HG03196 (cell line): Measurements from ENCODE around the gene IL1F10.

Experiments used
- ATAC-seq: cut with Tn5 transposase; IDR thresholded peaks from one replicate; pipeline ENCODE4 v1.9.1; 2021; ENCODE audit not compliant: unreplicated experiment

Gene IL1F10, protein sequence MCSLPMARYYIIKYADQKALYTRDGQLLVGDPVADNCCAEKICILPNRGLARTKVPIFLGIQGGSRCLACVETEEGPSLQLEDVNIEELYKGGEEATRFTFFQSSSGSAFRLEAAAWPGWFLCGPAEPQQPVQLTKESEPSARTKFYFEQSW

DNA sequence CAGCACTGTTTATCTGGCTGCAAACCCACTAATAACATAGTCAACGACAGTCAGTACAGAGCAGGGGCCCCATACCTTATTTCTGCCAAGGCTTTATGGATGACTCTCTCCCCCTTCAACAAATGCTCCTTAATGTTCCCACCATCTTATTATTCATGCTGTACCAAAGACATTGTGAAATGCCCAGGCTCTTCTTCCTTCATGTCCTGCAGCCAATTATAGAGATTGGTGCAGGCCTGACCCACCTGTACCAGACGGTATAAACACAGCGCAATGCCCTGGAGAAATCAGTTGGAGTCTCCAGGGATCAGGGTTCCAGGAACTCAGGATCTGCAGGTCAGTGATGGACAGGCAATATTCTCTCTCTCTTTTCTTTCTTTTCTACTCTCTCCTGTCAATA lies at the start of gene IL1F10:
Gene IL1F10, plus strand, starts transcription at position 290 of the 400 bp plus-strand sequence. CDS start 4,769 bp downstream, outside the sequence.
- ATAC-seq = no peak

DNA sequence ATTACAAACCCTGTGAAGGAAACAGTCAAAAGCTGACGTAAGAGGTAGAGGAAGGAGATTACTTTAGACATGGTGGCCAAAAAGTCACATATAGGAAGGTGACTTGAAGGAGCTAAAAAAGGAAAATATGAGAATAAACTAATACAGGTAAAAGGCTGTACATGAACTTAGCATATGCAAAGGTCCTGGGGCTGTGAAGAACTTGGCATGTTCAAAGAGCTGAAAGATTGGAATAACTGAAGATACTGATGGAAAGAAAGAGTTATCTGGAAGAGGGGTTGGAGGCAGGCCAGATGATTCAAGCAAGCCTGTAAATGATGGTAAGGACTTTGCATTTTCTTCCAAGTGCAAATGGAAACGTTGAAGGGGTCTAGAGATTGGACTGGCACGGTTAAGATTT lies 49.3 kb upstream of the IL1F10 start:
- no peak for ATAC-seq

GRCh38 chr2:113021312-113021711 lies 46.5 kb upstream of the IL1F10 start:
- no peak for ATAC-seq

- no peak for ATAC-seq
Observed at GRCh38 chr2:113024764-113025163, 43.0 kb upstream of the IL1F10 start.

DNA sequence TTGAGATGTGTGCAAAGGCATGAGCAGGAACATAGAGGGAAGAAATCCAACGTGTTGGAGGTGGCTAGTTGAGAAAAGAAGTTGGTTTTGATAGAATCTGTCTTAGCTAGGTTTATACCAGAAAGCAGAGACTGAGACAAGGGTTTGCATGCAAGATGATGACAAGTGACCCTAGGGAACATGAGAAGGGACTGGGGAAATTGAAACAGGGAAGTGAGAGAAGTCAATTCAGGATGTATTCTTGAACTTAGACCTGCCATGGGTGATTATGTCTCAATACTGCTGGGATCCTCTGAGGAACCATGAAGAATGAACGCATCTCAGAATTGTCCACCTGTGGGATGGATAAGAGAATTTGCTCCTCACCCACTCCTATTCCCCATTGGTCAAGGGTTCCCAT lies 42.0 kb upstream of the IL1F10 start:
- no peak for ATAC-seq

DNA sequence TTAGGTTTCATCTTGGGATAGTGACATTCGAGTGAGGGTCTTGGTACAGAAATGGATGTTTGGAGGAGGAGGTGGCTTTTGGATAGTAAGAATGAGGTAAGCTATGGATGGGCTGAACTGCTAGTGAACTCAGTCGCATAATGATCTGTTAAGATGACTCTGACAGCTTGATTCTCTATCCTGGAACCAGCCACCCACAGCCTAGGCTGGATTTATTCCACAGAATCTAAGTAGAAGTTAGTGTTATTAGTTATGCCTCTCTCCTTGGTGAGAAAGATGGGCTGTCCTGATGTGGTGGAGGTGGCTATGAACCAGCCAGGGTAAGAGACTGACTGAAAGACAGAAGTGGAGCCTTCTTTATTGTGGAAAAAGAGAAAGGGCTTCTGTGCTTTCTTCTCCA lies 40.1 kb upstream of the IL1F10 start:
- ATAC-seq = no peak

- ATAC-seq = no peak
Observed at GRCh38 chr2:113028112-113028511, 39.7 kb upstream of the IL1F10 start.

GRCh38 chr2:113032737-113033136 lies 35.0 kb upstream of the IL1F10 start:
- no peak for ATAC-seq

GRCh38 chr2:113034016-113034415 lies 33.8 kb upstream of the IL1F10 start:
- no peak for ATAC-seq

- no peak for ATAC-seq
Observed at GRCh38 chr2:113036763-113037162, 31.0 kb upstream of the IL1F10 start.

- no peak for ATAC-seq
Observed at GRCh38 chr2:113038291-113038690, 29.5 kb upstream of the IL1F10 start.

GRCh38 chr2:113039158-113039557 lies 28.6 kb upstream of the IL1F10 start:
- ATAC-seq = no peak

- no peak for ATAC-seq
Observed at GRCh38 chr2:113039719-113040118, 28.1 kb upstream of the IL1F10 start.

DNA sequence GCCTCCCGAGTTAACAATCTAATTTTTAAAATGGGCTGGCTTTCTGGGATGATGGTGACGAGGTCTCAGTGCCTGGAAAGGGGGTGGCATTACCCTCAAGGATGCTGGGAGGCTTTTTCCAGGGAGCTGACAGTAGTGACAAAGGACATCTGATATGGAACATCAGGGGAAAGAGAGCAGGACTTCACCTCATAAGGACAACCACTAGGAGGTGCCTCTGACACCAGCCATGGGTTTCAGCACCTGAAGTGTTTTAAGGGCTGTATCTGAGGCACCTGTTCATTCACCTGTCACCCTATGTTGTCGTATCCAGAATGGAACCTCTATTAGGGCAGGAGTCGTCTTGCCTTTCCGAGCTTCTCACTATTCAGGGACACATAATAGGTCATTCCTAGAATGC lies 25.9 kb upstream of the IL1F10 start:
- ATAC-seq = no peak

DNA sequence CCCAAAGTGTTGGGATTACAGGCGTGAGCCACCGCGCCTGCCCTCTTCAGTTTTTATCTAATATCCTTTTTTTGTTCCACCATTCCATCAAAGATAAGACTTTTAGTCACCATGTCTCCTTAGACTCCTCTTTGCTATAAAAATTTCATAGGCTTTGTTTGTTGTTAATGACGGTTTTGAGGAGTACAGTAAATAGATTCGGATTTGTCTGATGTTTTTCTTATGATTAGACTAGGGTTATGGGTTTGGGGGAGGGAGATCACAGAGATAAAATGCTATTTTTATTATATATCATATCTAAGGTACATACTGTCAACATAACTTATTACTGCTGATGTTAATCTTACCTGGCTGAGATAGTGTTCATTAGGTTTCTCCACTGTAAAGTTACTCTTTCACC lies 21.3 kb upstream of the IL1F10 start:
- no peak for ATAC-seq

DNA sequence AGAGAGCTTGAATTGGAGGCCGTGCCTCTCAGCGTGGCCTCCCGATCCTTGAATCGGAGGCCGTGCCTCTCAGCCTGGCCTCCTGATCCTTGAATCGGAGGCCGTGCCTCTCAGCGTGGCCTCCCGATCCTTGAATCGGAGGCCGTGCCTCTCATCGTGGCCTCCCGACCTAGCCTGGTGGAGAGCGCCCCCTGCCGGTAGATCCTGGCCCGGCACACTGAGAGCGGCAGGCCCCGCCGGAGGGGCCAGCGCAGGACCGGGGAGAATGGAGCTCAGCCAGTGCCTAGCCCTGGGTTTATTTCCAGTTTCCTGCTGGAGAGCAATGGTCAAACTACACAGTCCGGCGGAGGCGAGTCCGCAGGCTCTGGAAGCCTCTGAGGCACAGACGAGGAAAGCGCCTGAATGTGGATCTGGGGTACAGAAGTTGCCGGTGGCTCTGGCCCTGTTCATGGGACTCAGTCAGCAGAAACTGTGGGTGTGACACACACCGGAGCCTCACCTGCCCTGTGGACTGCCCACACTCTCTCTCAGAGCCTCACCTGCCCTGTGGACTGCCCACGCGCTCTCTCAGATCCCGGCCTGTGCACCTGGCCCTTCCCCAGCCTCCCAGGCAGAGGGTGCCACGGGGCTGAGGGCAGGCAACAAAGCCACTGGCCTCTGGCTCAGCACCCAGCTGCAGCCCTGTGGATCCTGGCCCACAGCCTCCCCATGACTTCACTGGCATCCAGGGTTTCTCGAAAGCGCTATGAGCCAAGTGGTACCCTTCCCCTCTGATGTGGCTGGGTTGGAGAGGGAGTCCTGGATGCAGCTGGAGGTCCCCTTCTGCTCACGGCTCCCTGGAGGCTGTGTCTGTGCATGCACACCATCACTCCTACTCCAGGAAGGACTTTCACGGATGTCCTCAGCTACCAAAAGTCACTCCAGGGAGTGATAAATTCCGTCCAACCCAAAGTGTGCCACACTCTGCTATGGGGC lies 16.6 kb upstream of the IL1F10 start:
- no peak for ATAC-seq

- no peak for ATAC-seq
Observed at GRCh38 chr2:113052396-113052917, 15.3 kb upstream of the IL1F10 start, which contains the start of gene IL36B. Gene IL36B (minus strand): TSS chr2:113052867.

- no peak for ATAC-seq
Observed at GRCh38 chr2:113053666-113054065, 14.1 kb upstream of the IL1F10 start.

- no peak for ATAC-seq
Observed at GRCh38 chr2:113054066-113054465, 13.7 kb upstream of the IL1F10 start.

DNA sequence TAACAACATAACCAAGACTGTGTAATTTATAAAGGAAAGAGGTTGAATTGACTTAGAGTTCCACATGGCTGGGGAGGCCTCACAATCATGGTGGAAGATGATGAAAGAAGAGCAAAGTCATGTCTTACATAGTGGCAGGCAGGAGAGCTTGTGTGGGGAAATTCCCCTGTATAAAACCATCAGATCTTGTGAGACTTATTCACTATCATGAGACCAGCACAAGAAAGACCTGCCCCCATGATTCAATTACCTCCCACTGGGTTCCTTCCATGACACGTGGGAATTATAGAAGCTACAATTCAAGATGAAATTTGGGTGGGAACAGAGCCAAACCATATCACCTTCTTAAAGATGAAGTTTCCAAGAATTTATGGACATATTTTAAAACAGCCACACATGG lies 11.2 kb upstream of the IL1F10 start:
- ATAC-seq = no peak

DNA sequence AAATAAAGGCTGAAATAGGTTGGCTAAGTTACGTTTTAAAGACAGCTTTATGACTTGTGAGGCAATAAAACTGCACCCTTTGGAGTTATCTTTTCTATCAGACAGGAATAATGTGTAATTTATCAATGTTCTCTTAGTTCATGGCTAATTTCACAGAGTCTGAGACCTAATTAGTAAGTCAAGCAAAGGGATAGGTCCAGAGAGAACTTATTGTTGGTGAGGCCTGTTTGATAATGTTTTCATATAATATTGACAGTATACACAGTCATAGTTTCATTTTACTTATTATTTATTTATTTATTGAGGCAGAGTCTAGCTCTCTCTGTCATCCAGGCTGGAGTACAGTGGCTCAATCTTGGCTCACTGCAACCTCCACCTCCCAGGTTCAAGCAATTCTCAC lies 10.7 kb upstream of the IL1F10 start:
- ATAC-seq = no peak

- ATAC-seq = no peak
Observed at GRCh38 chr2:113058411-113058994, 9.3 kb upstream of the IL1F10 start.
